Stimulated activated CD4-positive, alpha-beta T cell treated with anti-CD3 and anti-CD28 coated beads, Interleukin-1b, Interleukin-23, amount 100 ng/mL, for 48 hours (primary cell): ENCODE measurements around the gene AASDH.
A peak's percentile ranks its signal among the peaks of the same experiment; 100 is the strongest.

Source experiments
- DNase-seq: peaks from one replicate; pipeline ENCODE4 v3.0.0-alpha.2; 2020

AASDH gene

GRCh38 chr4:56387023-56388001 is at the start of gene AASDH:
Gene AASDH (minus strand): TSS chr4:56387491. CDS start chr4:56384299, 3,192 bp downstream.
- peak; percentile 95 for DNase-seq

DNA sequence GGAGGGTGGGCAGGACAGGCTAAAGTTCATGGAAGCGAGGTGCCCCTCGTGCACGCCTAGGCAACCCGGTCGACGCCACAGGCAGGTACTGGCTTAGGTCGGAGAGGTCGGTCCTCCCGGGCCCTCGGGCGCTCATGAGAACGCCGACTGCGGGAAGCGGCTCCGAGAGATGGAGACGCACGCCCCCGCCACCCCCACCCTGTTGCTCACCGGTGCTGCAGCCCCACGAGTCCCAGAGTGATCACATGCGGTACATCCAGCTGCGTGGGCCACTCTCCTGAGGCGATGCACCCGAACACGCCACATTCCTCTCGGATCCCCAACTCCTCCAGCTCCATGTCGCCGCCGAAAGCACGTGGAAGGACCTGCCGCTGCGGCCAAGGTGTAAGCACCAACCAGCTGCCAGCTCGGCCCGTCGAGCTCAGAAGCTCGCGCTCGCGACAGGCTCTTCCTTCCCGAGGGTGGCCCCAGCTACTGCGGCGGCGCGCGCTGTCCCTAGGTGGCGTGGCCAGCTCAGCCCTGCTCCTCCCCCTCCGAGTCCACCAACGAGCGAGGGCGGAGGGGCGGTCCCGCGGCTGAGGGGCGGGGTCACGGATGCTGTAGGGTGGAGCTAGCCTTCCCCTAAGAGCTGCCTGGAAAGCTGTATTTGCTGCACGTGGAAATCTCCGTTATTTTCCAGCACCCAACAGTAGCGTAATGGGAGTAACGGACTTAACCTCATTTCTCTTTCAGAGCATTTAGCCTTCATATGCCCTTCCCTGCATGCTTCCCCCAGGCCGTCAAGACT is 48.0 kb upstream of the AASDH start, which contains the start of gene PPAT:
PPAT (minus strand) TSS at position 476 of the 787 bp plus-strand sequence; CDS start at position 338, 138 bp downstream.
- DNase-seq = peak; percentile 98

DNA sequence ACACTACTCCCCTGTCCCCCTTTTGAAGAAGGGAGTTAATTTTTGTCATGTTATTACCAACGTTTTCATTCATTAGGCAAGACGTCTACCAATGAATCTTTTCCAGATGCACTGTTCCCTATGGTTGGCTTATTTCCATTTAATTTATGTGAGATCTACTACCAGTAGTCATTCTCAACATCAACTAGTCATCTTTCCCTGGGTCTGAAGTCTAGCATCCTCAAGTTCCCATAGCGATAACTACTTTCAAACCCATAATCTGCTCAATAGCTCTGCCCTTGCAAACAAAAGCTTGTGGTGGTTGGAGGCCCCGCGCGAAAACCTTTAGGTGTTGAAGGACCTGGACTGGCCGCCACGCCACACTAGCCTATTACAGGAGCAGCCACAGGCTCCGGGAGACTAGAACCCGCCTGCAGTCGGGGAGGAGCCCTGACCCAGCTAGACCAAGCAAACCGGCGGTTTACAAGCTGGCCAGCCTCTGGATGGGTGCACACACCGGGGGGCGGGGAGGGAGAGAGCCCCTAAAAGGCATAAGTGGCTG is 47.4 kb upstream of the AASDH start:
- peak; percentile 44 for DNase-seq

- DNase-seq = no peak
These were observed 46.0 kb upstream of the AASDH start for GRCh38 chr4:56433280-56433679.

DNA sequence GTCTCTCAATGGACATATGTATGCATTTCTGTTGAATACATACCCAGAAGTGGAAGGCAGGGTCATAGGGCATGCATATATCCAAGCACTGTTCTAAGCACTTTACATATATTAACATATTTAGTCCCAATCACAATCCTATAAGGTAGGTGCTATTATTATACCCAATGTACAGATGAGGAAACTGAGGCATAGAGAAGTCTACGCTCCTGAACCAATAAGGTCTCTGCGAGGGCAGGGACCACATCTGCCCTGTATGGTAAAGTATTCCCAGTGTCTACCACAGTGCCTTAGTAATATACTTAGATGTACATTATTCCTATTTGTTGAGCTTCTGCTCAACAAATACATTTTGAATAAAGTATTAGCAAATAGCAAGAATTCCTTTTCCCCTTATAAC is 42.9 kb upstream of the AASDH start:
- DNase-seq = no peak

- no peak for DNase-seq
These were observed 39.9 kb upstream of the AASDH start for GRCh38 chr4:56427179-56427578.

DNA sequence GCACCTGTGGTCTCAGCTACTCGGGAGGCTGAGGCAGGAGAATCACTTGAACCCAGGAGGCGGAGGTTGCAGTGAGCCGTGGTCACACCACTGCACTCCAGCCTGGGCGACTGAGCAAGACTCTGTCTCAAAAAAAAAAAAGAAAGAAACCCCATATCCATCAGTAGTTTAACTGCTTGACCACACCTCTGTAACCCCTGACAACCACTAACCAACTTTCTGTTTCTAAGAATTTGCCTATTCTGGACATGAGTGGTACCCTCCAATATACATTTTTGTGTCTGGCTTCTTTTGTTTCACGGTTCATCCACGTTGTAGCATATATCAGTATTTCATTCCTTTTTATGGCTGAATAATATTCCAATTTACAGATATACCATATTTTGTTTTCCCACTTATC is 39.0 kb upstream of the AASDH start:
- no peak for DNase-seq

DNA sequence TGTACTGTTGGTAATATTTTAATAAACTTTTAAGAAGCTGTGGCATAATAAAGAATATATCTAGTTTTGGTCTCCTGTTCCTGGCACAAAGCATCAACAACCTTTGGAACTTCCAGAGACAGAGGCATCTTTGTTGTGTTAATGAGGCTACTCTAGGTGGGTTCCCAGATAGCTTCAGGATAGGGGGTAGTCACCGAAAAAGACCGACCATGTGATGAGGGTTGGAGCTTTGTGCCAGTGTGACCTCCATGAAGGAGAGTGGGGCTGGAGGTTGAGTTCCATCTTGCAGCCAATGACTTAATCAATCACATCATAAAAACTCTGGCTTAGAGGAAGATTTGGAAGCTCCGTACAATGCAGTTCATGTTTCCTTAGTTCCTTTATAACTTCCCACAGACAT is 38.2 kb upstream of the AASDH start:
- no peak for DNase-seq

DNA sequence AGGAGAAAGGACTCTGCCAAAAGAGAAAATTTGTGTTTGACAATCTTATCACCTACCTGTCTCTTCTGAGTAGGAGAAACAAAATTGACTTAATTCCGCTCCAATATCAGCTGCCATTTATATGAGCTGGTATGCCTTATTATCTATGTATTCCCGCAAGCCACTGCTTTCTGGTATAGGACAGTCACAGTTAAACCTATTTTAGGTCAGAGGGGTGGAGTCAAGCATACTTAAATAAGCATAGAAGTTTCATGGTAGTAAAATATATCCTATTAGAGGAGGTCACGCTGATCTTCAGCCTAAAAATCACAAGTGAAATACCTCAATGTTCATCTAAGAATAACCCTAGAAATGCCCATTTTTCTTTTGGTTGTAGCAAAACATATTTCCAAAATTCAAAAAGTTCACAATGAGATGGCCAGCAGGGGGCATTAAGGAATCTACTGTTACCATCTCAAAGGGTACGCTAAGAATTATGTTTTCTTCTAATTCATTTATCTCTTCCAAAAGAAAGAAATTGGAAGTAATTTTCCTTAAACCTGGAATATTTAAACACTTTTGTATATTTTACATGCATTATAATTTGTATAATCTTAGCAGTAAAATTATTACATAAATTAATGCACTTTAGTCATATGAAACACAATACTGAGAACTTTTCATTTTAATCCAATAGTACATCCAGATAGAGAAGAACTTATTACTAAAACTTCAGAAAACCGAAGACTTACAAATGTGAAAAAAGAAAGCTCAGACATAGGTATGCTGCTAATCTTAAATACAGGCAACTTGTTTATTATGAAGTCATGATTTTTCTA is 37.6 kb upstream of the AASDH start:
- DNase-seq = no peak

DNA sequence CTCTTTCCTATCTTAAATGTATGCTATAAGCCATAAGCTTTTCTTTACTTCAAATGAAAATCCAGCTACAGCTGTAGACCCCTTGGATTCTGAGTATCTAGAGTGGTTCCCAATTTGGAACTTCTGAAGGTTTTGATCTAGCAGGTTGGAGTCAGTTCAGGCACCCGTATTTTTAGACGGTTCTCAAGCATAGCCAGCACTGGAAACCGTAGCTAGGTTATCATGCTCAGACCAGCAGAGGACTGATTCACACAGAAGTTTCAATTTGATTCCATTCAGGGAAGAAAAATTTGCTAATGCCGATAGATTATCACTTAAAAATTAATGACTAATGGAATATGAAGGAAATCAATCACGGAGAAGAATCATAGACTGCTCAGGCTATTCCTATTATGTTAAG is 36.9 kb upstream of the AASDH start:
- no peak for DNase-seq

DNA sequence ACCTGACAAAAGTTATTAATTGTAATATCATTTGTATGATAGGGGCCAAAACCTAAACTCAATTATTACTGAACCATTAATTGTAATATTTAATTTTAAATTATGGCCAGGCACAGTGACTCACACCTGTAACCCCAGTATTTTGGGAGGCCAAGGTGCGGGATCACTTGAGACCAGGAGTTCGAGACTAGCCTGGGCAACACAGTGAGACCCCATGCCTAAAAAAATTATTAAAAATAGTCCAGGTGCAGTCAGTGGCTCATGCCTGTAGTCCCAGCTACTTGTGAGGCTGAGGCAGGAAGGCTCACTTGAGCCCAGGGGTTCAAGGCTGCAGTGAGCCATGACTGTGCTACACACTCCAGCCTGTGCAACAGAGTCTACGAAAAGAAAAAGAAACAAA is 30.1 kb upstream of the AASDH start:
- DNase-seq = no peak

- no peak for DNase-seq
These were observed 29.1 kb upstream of the AASDH start for GRCh38 chr4:56416349-56416748.

- no peak for DNase-seq
These were observed 26.9 kb upstream of the AASDH start for GRCh38 chr4:56414135-56414670.

GRCh38 chr4:56410247-56411062 is 23.2 kb upstream of the AASDH start:
- DNase-seq = no peak

- DNase-seq = no peak
These were observed 22.3 kb upstream of the AASDH start for GRCh38 chr4:56409511-56410090.

- no peak for DNase-seq
These were observed 21.7 kb upstream of the AASDH start for GRCh38 chr4:56408978-56409377.

GRCh38 chr4:56406151-56406550 is 18.9 kb upstream of the AASDH start:
- DNase-seq = no peak

- no peak for DNase-seq
These were observed 17.7 kb upstream of the AASDH start for GRCh38 chr4:56405016-56405415.

DNA sequence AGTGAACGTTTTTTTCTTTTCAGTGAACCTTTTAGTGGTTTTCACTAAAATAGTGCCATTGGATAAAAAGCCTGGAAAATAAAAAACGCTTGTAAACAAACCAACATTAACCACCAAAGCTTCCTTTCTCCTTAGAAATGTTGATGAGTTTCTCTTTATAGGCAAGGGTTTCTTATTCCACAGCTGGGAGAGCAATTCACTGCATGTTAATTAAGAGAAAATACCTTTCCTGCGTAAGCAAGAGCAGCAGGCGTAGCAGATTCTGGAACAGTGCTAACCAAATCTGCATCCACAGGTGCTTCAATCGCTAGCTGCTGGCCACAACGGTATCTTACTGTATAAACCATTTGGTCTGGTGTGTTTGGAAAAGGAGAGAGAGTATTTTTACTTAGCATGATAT is 13.3 kb upstream of the AASDH start:
- DNase-seq = no peak

- no peak for DNase-seq
These were observed 4.0 kb upstream of the AASDH start for GRCh38 chr4:56391270-56391669.

GRCh38 chr4:56389558-56389957 is 2.3 kb upstream of the AASDH start:
- no peak for DNase-seq
